Measurements from ENCODE around the gene PLEK.
"Not testable (repeated sequence)": the region's sequence is repeated elsewhere in the genome, so short reads cannot be mapped to it uniquely, and the experiment has no call there.

The PLEK gene

GRCh38 chr2:68385220-68385906 is 20.3 kb downstream of the PLEK start:
- peak; percentile 8 for DNase-seq (ENCODE audit: low spot score)

DNA sequence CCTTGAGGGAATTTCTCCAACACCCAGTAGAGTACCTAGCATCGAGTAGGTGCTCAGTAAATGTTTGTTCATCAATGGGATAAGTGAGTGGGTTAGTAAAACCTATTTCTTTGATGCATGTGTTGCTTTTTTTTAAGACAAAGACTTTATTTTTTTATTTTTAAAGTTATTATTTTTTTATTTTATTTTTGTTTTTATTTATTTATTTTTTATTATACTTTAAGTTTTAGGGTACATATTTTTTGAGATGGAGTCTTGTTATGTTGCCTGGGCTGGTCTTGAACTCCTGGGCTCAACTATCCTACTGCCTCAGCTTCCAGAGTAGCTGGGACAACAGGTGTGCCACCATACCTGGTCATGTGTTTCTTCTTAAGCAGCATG is 20.8 kb downstream of the PLEK start:
- no peak for DNase-seq (ENCODE audit: low spot score)

DNA sequence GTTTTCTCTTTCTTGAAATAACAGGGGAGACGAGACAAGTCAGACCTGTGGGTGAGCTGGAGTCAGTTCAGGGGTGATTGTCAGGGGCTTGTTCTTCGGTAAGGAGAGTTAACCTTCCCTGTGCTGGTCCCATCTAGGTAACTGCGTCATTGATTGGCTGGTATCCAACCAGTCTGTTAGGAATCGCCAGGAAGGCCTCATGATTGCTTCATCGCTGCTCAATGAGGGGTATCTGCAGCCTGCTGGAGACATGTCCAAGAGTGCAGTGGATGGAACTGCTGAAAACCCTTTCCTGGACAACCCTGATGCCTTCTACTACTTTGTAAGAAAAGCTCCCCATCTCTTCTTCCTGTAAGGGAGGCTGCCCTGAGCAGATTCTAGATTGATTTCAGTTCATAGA is 21.3 kb downstream of the PLEK start:
- no peak for DNase-seq (ENCODE audit: low spot score)

DNA sequence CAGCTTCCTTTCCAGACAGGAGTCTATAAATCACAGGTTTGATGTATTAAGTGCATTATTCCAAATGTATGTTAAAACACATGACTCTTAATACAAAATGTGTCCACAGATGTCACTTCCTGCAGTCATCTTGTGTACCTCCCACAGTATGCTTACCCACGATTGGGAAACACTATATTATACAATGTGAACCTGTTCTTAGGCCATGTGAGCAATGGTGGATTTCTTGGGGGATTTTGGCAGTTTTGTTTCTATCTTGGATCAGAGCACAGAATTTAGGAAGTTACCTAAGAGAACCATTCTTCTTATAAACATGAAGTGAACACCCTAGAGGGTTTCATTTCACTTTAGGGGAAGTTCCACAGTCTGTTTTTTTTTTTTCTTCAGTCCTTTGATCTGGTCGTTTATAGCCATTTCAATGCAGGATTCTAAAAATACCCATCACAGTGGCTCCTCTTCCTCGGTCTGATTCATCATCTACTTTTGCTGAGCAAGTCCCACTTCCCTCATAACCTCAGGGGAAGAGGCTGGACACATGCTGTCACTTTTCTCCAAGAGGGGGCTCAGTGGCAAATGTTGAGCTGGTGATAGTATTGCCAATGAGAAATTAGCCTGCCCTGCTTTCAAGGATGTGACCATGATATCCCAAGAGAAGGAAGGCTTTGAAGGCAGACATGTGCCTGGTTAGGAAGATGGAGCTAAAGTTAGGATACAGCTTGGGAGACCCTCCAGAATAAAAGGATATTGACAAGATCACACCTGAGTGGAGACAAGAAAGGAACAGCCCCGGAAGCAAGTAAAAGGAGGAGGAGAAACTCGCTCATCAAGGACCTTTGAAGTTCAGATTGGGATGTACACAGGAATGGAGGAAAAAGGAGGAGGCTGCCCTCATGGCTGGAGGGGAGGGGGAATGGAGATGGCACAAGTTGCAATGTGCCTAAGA is 22.6 kb downstream of the PLEK start:
- DNase-seq (ENCODE audit: low spot score): peak; percentile 20

GRCh38 chr2:68388358-68388757 is 23.3 kb downstream of the PLEK start:
- no peak for DNase-seq (ENCODE audit: low spot score)

GRCh38 chr2:68388772-68389171 is 23.7 kb downstream of the PLEK start:
- DNase-seq (ENCODE audit: low spot score): no peak

DNA sequence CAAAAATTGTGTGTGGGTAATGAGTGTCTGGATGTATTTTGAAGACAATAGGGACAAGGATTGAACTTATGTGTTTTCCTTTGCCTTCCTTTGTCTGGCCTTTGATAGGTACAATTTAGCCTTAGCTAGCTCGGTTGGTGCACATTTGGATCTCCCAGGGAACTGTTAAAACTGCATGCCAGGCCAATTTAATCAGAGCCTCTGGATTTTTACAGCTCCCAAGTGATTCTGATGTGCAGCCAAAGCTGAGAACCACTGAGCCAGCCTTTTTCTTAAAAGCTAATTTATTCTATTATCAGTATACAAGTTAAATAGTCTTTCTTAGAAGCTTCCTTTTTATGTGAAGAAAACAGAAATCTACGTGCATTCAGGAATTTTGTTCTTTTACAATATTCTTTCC is 25.0 kb downstream of the PLEK start:
- no peak for DNase-seq (ENCODE audit: low spot score)

GRCh38 chr2:68390586-68390985 is 25.5 kb downstream of the PLEK start:
- DNase-seq (ENCODE audit: low spot score): no peak

DNA sequence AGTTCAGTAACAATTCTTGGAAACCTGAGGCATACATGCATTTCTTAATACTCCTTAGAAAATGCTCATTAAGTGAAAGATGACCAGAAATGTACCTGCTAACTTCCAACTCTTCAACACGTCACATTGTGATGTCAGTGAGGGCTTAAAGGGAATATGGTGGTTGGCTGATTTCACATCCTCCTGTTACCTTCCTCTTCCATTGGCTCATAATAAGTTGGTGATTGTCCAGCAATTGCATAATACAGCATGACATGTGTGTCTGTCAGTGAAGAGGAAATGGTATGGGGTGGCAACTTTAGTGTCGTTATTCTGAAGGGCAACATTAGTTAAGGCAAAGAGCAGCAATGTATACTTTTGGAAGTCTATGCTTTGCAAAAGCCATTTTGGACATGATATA is 26.0 kb downstream of the PLEK start:
- DNase-seq (ENCODE audit: low spot score): no peak

GRCh38 chr2:68391869-68392268 is 26.8 kb downstream of the PLEK start:
- no peak for DNase-seq (ENCODE audit: low spot score)

DNA sequence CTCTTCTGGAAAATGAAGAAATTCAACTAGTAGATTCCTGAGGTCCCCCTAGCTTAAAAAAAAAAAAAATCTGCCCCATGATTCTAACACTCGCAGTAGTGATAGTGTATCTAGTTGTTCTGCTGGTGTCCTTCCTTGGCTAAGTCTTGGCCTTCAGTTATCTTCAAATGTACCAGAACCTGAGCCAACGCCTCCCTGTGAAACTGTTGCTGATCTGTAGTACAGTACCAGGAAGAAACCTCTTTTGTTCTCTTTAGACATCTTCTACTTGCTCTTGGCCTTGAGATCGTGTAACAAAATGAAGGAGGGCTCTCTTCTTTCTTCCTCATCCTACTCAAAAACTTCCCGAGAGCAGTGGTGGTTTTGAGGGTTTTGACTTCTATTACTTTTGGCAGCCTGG is 31.0 kb downstream of the PLEK start:
- DNase-seq (ENCODE audit: low spot score): no peak

GRCh38 chr2:68397704-68398263 is 32.7 kb downstream of the PLEK start:
- DNase-seq (ENCODE audit: low spot score): not testable (repeated sequence)

- DNase-seq (ENCODE audit: low spot score): no peak
Measured at GRCh38 chr2:68403199-68403644, 38.1 kb downstream of the PLEK start.

DNA sequence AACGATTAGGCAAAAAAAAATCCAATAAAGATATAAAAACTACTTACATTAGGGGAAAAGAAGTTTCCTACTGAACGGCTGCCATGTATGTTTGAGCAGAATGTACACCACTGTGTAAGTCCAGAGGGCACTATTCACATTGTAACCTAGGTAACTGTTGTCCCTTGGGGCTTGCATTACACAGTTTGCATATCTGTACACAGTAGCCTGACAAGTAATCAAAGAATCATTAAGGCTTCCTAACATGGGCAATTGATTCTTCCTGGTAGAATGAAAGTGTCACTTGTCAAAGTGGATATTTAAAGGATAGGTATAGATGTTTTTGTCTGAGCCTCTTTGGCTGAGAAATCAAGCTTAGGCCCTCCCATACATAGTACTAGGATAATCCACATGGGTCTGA is 39.1 kb downstream of the PLEK start:
- no peak for DNase-seq (ENCODE audit: low spot score)

- DNase-seq (ENCODE audit: low spot score): no peak
Measured at GRCh38 chr2:68404893-68405799, 40.1 kb downstream of the PLEK start.

- no peak for DNase-seq (ENCODE audit: low spot score)
Measured at GRCh38 chr2:68411397-68412126, 46.5 kb downstream of the PLEK start.

DNA sequence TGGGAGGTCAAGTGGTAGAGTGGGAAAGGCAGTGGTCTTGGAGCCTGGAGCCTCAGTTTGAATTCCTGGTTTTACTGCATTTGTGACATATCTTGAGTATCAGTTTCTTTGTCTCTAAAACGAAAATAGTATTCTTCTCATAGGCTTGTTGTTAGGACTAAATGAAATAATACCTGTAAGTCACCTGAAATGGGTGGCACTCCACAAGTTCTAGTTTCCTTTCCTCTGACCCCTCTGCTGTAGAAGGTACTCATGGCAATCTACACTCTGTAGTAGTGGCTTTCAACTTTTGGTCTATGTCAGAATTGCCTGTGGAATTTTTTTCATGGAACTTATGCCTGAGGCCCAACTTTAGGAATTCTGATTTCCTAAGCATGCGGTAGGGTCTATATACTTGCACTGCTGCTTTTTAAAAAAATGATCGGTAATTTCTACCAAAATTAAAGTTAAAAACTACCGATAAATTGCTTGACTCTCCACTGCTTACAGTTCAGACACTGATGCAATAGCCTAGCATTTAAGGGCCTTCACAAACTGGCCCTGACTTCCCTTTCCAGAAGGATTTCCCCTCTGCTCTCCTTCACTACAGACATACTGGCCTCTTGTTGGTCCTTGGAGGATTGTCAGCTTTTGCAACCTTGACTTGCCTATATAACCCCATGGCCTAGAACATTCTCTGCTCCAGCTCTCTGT is 47.2 kb downstream of the PLEK start:
- DNase-seq (ENCODE audit: low spot score): no peak

- no peak for DNase-seq (ENCODE audit: low spot score)
Measured at GRCh38 chr2:68413466-68413865, 48.4 kb downstream of the PLEK start.

DNA sequence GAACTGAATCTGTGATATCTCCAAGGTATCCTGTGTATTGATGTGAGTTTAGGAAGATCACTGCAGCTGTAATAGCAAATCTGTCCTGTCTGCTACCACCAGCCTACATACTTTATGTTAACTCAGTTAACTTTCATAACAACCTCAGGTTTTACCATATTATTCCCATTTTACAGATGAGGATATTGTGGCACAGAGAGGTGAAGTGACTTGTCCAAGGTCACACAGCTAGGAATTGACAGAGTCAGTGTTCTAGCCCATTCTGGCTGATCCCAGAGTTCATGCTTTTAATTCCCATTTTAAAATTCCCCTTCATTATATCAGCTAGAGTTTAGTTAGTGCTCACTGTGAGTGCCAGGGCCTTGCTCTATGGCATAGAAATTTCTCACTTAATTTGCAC is 49.4 kb downstream of the PLEK start:
- DNase-seq (ENCODE audit: low spot score): no peak

DNA sequence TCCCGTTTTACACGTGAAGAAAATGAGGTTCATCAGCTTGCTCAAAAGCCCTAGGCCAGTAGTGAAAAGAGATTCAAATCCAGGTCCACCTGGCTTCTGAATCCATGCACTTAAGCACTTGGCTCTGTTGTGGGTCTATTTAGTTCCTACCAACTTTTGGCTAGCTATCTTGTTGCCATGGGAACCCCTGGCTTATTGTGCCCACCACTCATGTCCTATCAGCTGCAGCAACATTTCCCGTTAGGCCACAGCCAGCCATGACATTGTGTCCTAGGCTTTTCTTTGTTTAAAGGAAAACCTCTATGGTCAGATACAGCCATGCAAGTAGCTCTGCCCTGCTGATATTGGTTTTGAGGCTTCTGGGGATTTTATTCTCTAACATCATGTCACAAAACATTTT is 49.8 kb downstream of the PLEK start:
- DNase-seq (ENCODE audit: low spot score): no peak

DNA sequence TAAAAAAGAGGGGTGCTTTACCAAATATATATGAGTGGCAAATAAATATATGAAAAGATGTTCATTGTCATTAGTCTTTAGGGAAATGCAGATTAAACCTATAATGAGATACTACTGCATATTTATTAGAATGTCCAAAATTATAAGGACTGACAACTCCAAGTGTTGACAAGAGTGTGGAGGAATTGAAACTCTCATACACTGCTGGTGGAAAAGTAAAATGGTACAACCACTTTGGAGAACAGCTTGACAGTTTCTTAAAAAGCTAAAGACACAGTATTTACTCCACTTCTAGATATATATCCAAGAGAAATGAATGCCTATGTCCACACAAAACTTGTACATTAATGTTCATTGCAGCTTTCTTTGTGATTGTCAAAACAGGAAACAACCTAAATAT is 50.4 kb downstream of the PLEK start:
- no peak for DNase-seq (ENCODE audit: low spot score)
